ENCODE measurements around the gene LMAN2. TPM values are rescaled to one million over a fixed set of nuclear protein-coding genes. Genes with fewer than 3 reads are reported as not detected.

LMAN2 gene
- total and polyA plus RNA-seq, 2 experiments from 2014 or later: 153 to 227 TPM

GRCh38 chr5:177300951-177301350, 50.5 kb downstream of the LMAN2 start:
- ATAC-seq (no peak), DNase-seq (ENCODE audit: low spot score) (no peak)
- H3K79me2 ChIP-seq (replicated peaks; ENCODE audit: insufficient read depth): peaks cover 25% of the 10 kb centered on the region
- H3K27me3 Mint-ChIP-seq (ENCODE audit: insufficient read depth, low read depth, poor library complexity): peaks cover 39% of the 10 kb centered on the region
- H3F3A ChIP-seq (replicated peaks; ENCODE audit: low read depth): peaks cover 33% of the 10 kb centered on the region
- H3K27ac Mint-ChIP-seq: no peak overlapping the region
- H2AFZ ChIP-seq: no peak overlapping the region
- H3K4me1 Mint-ChIP-seq: peaks cover 72% of the 10 kb centered on the region
- H3K4me3 Mint-ChIP-seq: no peak overlapping the region
- no peak for TF ChIP-seq CTCF (conservative IDR thresholded peaks at IDR 0.05; ENCODE audit: low read depth in 2 of 2)
- TF ChIP-seq POLR2AphosphoS5 (IDR thresholded peaks at IDR 0.05; ENCODE audit: low read depth): peak; percentile 12; the same call in 1 of the 2 replicates
- peaks cover 61% of the 10 kb centered on the region for H3K36me3 Mint-ChIP-seq (ENCODE audit: low read depth)
- H3K9me2 ChIP-seq (ENCODE audit: insufficient read depth): no peaks in the 10 kb centered on the region
- no peaks in the 10 kb centered on the region for H3K27me3 ChIP-seq (ENCODE audit: insufficient read depth)
- H4K20me1 ChIP-seq (replicated peaks; ENCODE audit: insufficient read depth): peaks cover 38% of the 10 kb centered on the region
- H3K9me3 Mint-ChIP-seq: no peaks in the 10 kb centered on the region; the same call in 2 of the 3 replicates
- no peak overlapping the region for H3K4me3 ChIP-seq
- peaks cover 38% of the 10 kb centered on the region for H3K4me1 ChIP-seq (ENCODE audit: insufficient read depth)
- peaks cover 18% of the 10 kb centered on the region for H3K36me3 ChIP-seq (ENCODE audit: insufficient read depth)
- H3K4me2 ChIP-seq: no peak overlapping the region
- peak overlapping the region; percentile 72 for H3K27ac ChIP-seq (ENCODE audit: low read depth)

GRCh38 chr5:177300236-177300880, 51.1 kb downstream of the LMAN2 start:
- no peaks in the 10 kb centered on the region for H3K27me3 ChIP-seq (ENCODE audit: insufficient read depth)
- Mint-ChIP-seq H3K4me3 (no peak overlapping the region; the same call in 2 of the 3 replicates), H3K27me3 (ENCODE audit: insufficient read depth, low read depth, poor library complexity) (peaks cover 41% of the 10 kb centered on the region), H3K36me3 (ENCODE audit: low read depth) (peaks cover 61% of the 10 kb centered on the region), H3K9me3 (no peaks in the 10 kb centered on the region; the same call in 2 of the 3 replicates), H3K4me1 (peaks cover 71% of the 10 kb centered on the region), H3K27ac (peak overlapping the region; percentile 94)
- DNase-seq (ENCODE audit: low spot score) (peak; percentile 83), ATAC-seq (peak; percentile 37)
- peaks cover 33% of the 10 kb centered on the region for H4K20me1 ChIP-seq (replicated peaks; ENCODE audit: insufficient read depth)
- no peak overlapping the region for H3K4me2 ChIP-seq
- H2AFZ ChIP-seq: no peak overlapping the region
- TF ChIP-seq CTCF (conservative IDR thresholded peaks at IDR 0.05; ENCODE audit: low read depth in 2 of 2) (peak; percentile 14 to 33; a peak in 2 of 4 replicates), ZNF462 (CRISPR knock-in tag; IDR thresholded peaks at IDR 0.05) (no peak)
- H3K4me1 ChIP-seq (ENCODE audit: insufficient read depth): peaks cover 38% of the 10 kb centered on the region
- H3K79me2 ChIP-seq (replicated peaks; ENCODE audit: insufficient read depth): peaks cover 20% of the 10 kb centered on the region
- peak overlapping the region; percentile 72 for H3K27ac ChIP-seq (ENCODE audit: low read depth)
- H3F3A ChIP-seq (replicated peaks; ENCODE audit: low read depth): peaks cover 35% of the 10 kb centered on the region
- peaks cover 18% of the 10 kb centered on the region for H3K36me3 ChIP-seq (ENCODE audit: insufficient read depth)
- H3K9me2 ChIP-seq (ENCODE audit: insufficient read depth): no peaks in the 10 kb centered on the region
- H3K4me3 ChIP-seq: no peak overlapping the region

All from GM23338 (cell line).